SK-N-SH treated with all-trans-retinoic acid at 6 μM for 48 hours (cell line): ENCODE measurements around the gene CCR7.

Experiments used
- ATAC-seq: fragments of 200-7000 bp; cut with Tn5 transposase; 3 replicates; pipeline ENCODE4 v1.9.1; 2020; ENCODE audit warnings: mild to moderate bottlenecking, moderate library complexity
- BACH2 ChIP-seq: fragments of 250-450 bp; sonication (Bioruptor Pico); IDR thresholded peaks from 2 replicates; pipeline ENCODE4 v1.9.0; 2021; ENCODE audit warnings: mild to moderate bottlenecking, borderline replicate concordance
- CSDC2 ChIP-seq: fragments of 250-450 bp; sonication (Bioruptor Pico); IDR thresholded peaks from 2 replicates; pipeline ENCODE4 v1.5.0; 2020; ENCODE audit warnings: mild to moderate bottlenecking, moderate library complexity
- ESRRG ChIP-seq: fragments of 250-450 bp; sonication (Bioruptor Pico); IDR thresholded peaks from 2 replicates; pipeline ENCODE4 v1.6.1; 2021; ENCODE audit warnings: mild to moderate bottlenecking
- GLIS3 ChIP-seq: fragments of 250-450 bp; sonication (Bioruptor Pico); IDR thresholded peaks from 2 replicates; pipeline ENCODE4 v1.5.0; 2020; ENCODE audit warnings: mild to moderate bottlenecking, moderate library complexity
- ISL1 ChIP-seq: fragments of 250-450 bp; sonication (Bioruptor Pico); IDR thresholded peaks from 2 replicates; pipeline ENCODE4 v2.1.2; 2022; ENCODE audit warnings: mild to moderate bottlenecking, moderate library complexity
- OSR1 ChIP-seq: fragments of 250-450 bp; sonication (Bioruptor Pico); IDR thresholded peaks from 2 replicates; pipeline ENCODE4 v1.8.0; 2022; ENCODE audit warnings: moderate library complexity, mild to moderate bottlenecking, inconsistent platforms
- SNAI2 ChIP-seq: fragments of 250-450 bp; sonication (Bioruptor Pico); IDR thresholded peaks from 2 replicates; pipeline ENCODE4 v1.5.0; 2020; ENCODE audit warnings: mild to moderate bottlenecking, moderate library complexity
- TCF4 ChIP-seq: fragments of 250-450 bp; sonication (Bioruptor Pico); IDR thresholded peaks from 2 replicates; pipeline ENCODE4 v1.8.0; 2021; ENCODE audit warnings: mild to moderate bottlenecking, moderate library complexity, borderline replicate concordance
- TOX ChIP-seq: fragments of 250-450 bp; sonication (Bioruptor Pico); IDR thresholded peaks from 2 replicates; pipeline ENCODE4 v1.8.0; 2021; ENCODE audit warnings: mild to moderate bottlenecking, moderate library complexity, borderline replicate concordance
- ZC3H10 ChIP-seq: fragments of 250-450 bp; sonication (Bioruptor Pico); IDR thresholded peaks from 2 replicates; pipeline ENCODE4 v1.5.1; 2021; ENCODE audit warnings: mild to moderate bottlenecking, moderate library complexity
- ZFP30 ChIP-seq: fragments of 450-650 bp; formaldehyde crosslinking; IDR thresholded peaks from 2 replicates; pipeline ENCODE4 v1.5.0; 2022; ENCODE audit warnings: mild to moderate bottlenecking, moderate library complexity
- ZNF70 ChIP-seq: fragments of 450-650 bp; formaldehyde crosslinking; IDR thresholded peaks from 2 replicates; pipeline ENCODE4 v1.5.0; 2020; ENCODE audit warnings: mild to moderate bottlenecking, moderate library complexity
- TF ChIP-seq, protein P1 (sequence below): fragments of 250-450 bp; sonication (Bioruptor Pico); IDR thresholded peaks from 2 replicates; pipeline ENCODE4 v1.8.0; 2020; ENCODE audit warnings: mild to moderate bottlenecking, moderate library complexity, borderline replicate concordance
- TF ChIP-seq, protein P2 (sequence below): fragments of 250-450 bp; sonication (Bioruptor Pico); IDR thresholded peaks from 2 replicates; pipeline ENCODE4 v1.5.1; 2020; ENCODE audit warnings: low read depth, mild to moderate bottlenecking, moderate library complexity
- TF ChIP-seq, protein P3 (sequence below): fragments of 250-450 bp; sonication (Bioruptor Pico); IDR thresholded peaks from 2 replicates; pipeline ENCODE4 v1.5.0; 2020; ENCODE audit warnings: mild to moderate bottlenecking, moderate library complexity
- TF ChIP-seq, protein P4 (sequence below): fragments of 250-450 bp; sonication (Bioruptor Pico); IDR thresholded peaks from 2 replicates; pipeline ENCODE4 v1.8.0; 2021; ENCODE audit warnings: low read depth, mild to moderate bottlenecking, moderate library complexity, borderline replicate concordance
- TF ChIP-seq, protein P5 (sequence below): fragments of 250-450 bp; sonication (Bioruptor Pico); IDR thresholded peaks from 2 replicates; pipeline ENCODE4 v1.5.1; 2021; ENCODE audit warnings: mild to moderate bottlenecking, moderate library complexity

Gene CCR7

DNA sequence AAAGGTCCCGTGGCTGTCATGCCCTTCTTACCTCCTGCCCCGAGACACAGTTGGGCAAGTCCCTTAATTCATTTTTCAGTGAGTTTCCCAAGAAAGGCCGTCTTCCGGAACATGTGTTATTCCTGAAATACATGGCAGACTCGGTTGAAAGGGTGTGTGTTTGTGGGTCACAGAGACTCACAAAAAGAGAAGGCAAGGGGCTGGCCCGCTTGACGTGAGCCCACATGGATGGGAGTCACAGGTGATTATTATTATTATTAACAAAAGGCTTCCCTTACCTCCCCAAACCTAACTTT is 34.1 kb upstream of the CCR7 start:
- TF ChIP-seq GLIS3 (CRISPR knock-in tag) (no peak), ESRRG (CRISPR knock-in tag) (no peak), SNAI2 (CRISPR knock-in tag) (no peak), ZFP30 (CRISPR knock-in tag) (no peak), ISL1 (CRISPR knock-in tag) (no peak), TCF4 (CRISPR knock-in tag) (no peak), ZNF70 (no peak)
- TF ChIP-seq, protein P1, sequence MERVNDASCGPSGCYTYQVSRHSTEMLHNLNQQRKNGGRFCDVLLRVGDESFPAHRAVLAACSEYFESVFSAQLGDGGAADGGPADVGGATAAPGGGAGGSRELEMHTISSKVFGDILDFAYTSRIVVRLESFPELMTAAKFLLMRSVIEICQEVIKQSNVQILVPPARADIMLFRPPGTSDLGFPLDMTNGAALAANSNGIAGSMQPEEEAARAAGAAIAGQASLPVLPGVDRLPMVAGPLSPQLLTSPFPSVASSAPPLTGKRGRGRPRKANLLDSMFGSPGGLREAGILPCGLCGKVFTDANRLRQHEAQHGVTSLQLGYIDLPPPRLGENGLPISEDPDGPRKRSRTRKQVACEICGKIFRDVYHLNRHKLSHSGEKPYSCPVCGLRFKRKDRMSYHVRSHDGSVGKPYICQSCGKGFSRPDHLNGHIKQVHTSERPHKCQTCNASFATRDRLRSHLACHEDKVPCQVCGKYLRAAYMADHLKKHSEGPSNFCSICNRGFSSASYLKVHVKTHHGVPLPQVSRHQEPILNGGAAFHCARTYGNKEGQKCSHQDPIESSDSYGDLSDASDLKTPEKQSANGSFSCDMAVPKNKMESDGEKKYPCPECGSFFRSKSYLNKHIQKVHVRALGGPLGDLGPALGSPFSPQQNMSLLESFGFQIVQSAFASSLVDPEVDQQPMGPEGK (CRISPR knock-in tag) = no peak
- TF ChIP-seq, protein P2, sequence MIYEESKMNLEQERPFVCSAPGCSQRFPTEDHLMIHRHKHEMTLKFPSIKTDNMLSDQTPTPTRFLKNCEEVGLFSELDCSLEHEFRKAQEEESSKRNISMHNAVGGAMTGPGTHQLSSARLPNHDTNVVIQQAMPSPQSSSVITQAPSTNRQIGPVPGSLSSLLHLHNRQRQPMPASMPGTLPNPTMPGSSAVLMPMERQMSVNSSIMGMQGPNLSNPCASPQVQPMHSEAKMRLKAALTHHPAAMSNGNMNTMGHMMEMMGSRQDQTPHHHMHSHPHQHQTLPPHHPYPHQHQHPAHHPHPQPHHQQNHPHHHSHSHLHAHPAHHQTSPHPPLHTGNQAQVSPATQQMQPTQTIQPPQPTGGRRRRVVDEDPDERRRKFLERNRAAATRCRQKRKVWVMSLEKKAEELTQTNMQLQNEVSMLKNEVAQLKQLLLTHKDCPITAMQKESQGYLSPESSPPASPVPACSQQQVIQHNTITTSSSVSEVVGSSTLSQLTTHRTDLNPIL (CRISPR knock-in tag) = no peak
- TF ChIP-seq, protein P3, sequence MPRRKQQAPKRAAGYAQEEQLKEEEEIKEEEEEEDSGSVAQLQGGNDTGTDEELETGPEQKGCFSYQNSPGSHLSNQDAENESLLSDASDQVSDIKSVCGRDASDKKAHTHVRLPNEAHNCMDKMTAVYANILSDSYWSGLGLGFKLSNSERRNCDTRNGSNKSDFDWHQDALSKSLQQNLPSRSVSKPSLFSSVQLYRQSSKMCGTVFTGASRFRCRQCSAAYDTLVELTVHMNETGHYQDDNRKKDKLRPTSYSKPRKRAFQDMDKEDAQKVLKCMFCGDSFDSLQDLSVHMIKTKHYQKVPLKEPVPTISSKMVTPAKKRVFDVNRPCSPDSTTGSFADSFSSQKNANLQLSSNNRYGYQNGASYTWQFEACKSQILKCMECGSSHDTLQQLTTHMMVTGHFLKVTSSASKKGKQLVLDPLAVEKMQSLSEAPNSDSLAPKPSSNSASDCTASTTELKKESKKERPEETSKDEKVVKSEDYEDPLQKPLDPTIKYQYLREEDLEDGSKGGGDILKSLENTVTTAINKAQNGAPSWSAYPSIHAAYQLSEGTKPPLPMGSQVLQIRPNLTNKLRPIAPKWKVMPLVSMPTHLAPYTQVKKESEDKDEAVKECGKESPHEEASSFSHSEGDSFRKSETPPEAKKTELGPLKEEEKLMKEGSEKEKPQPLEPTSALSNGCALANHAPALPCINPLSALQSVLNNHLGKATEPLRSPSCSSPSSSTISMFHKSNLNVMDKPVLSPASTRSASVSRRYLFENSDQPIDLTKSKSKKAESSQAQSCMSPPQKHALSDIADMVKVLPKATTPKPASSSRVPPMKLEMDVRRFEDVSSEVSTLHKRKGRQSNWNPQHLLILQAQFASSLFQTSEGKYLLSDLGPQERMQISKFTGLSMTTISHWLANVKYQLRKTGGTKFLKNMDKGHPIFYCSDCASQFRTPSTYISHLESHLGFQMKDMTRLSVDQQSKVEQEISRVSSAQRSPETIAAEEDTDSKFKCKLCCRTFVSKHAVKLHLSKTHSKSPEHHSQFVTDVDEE (CRISPR knock-in tag) = no peak
- TF ChIP-seq, protein P4, sequence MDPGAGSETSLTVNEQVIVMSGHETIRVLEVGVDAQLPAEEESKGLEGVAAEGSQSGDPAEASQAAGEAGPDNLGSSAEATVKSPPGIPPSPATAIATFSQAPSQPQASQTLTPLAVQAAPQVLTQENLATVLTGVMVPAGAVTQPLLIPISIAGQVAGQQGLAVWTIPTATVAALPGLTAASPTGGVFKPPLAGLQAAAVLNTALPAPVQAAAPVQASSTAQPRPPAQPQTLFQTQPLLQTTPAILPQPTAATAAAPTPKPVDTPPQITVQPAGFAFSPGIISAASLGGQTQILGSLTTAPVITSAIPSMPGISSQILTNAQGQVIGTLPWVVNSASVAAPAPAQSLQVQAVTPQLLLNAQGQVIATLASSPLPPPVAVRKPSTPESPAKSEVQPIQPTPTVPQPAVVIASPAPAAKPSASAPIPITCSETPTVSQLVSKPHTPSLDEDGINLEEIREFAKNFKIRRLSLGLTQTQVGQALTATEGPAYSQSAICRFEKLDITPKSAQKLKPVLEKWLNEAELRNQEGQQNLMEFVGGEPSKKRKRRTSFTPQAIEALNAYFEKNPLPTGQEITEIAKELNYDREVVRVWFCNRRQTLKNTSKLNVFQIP (CRISPR knock-in tag) = no peak
- ATAC-seq = no peak

DNA sequence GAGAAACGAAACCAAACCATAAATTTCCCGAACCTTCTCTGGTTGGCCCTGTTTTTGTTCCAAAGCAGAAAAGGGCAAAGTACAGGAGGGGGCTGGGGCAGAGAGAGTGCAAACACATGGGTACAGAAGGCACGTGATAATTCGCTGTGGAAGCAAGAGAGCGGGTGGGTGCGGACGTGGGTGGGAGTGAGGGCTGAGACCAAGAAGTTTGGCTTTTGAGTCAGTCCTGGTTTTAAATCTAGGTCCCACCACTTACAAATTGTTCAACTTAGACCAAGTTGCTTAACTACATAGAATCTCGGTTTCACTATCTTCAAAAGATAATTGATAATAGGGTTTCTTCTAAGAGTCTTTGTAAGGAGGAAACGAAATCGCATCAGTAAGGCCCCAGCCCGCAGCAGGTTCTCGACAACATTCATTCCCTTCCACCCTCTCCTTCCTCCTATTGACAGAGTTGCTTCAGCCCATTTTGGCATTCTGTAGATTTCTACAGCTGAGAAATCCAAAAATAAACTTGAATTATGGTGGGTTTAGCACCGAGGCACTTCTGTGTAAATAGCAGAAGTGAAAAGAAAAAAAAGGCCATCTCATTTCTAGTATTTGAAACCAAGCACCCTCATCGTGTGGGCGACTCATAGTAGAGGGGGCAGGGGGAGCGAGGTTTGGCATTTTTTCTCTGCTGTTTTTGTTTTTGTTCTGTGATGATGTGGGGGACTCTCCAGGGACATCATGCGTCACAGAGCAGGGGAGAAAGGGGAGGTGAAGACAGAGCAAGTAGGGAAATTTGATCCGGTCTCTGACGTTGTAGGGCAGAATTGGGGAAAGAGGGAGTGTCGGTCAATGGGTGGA is 33.6 kb upstream of the CCR7 start:
- TF ChIP-seq, protein P5, sequence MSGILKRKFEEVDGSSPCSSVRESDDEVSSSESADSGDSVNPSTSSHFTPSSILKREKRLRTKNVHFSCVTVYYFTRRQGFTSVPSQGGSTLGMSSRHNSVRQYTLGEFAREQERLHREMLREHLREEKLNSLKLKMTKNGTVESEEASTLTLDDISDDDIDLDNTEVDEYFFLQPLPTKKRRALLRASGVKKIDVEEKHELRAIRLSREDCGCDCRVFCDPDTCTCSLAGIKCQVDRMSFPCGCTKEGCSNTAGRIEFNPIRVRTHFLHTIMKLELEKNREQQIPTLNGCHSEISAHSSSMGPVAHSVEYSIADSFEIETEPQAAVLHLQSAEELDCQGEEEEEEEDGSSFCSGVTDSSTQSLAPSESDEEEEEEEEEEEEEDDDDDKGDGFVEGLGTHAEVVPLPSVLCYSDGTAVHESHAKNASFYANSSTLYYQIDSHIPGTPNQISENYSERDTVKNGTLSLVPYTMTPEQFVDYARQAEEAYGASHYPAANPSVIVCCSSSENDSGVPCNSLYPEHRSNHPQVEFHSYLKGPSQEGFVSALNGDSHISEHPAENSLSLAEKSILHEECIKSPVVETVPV (CRISPR knock-in tag) = no peak
- TF ChIP-seq, protein P4 (CRISPR knock-in tag) = no peak
- TF ChIP-seq TCF4 (CRISPR knock-in tag) (no peak), ZC3H10 (CRISPR knock-in tag) (no peak), CSDC2 (no peak), TOX (CRISPR knock-in tag) (no peak), ZNF70 (no peak), ISL1 (CRISPR knock-in tag) (no peak), ESRRG (CRISPR knock-in tag) (no peak), BACH2 (CRISPR knock-in tag) (no peak), GLIS3 (CRISPR knock-in tag) (no peak), ZFP30 (CRISPR knock-in tag) (no peak), OSR1 (no peak), SNAI2 (CRISPR knock-in tag) (no peak)
- TF ChIP-seq, protein P2 (CRISPR knock-in tag) = no peak
- no peak for ATAC-seq
